AG09319 (cell line): Measurements from ENCODE around the gene EGF.

ENCODE experiments used
- DNase-seq: peaks from one replicate; pipeline ENCODE4 v3.0.0-alpha.2; 2010; ENCODE audit warnings: low read depth; ENCODE audit errors: extremely low read depth
- TF ChIP-seq, protein P1 (sequence below): IDR thresholded peaks from 2 replicates; pipeline ENCODE4 v1.5.1; 2011; ENCODE audit warnings: low read depth, mild to moderate bottlenecking, inconsistent platforms, low read length, moderate library complexity

Gene EGF

DNA sequence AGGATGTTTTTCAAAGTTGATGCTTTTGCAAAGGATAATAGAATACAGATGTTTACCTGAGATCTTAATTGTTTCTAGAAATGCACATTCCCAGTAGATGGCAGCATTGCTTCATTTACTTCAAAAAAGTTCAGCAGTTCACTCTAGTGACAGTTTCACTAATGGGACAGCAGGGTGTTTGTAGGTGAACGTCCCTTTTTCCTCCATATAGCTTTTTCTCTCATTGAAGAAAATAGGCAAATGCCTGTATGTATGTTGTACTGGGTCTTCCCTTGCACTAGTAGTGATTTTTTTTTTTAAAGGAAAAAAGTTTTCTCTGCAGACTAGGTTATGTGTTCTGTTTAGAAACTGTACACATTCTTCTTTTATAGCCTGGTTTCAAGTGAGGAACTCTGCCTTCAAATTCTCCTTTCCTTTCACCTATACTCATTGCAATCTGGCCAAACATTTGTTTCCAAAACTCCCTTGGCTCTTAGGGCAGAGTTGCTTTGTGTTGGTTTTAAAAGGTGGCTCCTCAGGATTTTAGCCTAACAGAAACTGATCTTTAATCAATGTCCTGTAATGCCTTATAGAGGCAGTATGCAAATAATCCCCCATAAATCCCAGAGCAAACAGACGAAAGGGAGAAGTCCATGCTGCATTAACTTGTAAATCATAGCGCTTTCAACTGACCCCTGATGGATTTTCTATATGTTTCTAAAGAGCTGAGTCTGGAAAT is 86.3 kb downstream of the EGF start:
- TF ChIP-seq, protein P1, sequence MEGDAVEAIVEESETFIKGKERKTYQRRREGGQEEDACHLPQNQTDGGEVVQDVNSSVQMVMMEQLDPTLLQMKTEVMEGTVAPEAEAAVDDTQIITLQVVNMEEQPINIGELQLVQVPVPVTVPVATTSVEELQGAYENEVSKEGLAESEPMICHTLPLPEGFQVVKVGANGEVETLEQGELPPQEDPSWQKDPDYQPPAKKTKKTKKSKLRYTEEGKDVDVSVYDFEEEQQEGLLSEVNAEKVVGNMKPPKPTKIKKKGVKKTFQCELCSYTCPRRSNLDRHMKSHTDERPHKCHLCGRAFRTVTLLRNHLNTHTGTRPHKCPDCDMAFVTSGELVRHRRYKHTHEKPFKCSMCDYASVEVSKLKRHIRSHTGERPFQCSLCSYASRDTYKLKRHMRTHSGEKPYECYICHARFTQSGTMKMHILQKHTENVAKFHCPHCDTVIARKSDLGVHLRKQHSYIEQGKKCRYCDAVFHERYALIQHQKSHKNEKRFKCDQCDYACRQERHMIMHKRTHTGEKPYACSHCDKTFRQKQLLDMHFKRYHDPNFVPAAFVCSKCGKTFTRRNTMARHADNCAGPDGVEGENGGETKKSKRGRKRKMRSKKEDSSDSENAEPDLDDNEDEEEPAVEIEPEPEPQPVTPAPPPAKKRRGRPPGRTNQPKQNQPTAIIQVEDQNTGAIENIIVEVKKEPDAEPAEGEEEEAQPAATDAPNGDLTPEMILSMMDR, result peak; percentile 57
- DNase-seq, result no peak

DNA sequence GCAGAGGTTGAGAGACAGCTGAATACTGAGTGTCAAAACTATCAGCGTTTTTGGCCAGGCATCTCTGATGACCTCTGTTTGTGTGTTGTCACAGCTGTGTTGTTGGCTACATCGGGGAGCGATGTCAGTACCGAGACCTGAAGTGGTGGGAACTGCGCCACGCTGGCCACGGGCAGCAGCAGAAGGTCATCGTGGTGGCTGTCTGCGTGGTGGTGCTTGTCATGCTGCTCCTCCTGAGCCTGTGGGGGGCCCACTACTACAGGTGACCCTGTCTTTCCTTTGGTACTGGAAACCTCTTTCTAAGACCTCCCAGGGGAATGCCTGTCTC is 86.9 kb downstream of the EGF start:
- DNase-seq, result no peak
- TF ChIP-seq, protein P1, result no peak

DNA sequence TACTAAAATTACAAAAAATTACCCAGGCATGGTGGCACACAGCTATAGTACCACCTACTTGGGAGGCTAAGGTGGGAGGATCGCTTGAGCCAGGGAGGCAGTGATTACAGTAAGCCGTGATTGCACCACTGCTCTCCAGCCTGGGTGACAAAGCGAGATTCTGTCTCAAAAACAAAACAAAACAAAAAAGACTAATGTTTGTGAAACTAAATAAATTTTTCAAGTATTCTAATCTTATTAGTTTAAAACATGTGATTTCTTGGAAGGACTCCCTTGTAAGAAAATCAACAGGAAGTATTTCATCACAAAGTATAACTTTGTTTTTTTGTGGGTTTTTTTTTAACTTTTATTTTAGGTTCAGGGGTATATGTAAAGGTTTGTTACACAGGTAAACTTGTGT is 89.6 kb downstream of the EGF start:
- TF ChIP-seq, protein P1, result no peak
- no peak for DNase-seq

DNA sequence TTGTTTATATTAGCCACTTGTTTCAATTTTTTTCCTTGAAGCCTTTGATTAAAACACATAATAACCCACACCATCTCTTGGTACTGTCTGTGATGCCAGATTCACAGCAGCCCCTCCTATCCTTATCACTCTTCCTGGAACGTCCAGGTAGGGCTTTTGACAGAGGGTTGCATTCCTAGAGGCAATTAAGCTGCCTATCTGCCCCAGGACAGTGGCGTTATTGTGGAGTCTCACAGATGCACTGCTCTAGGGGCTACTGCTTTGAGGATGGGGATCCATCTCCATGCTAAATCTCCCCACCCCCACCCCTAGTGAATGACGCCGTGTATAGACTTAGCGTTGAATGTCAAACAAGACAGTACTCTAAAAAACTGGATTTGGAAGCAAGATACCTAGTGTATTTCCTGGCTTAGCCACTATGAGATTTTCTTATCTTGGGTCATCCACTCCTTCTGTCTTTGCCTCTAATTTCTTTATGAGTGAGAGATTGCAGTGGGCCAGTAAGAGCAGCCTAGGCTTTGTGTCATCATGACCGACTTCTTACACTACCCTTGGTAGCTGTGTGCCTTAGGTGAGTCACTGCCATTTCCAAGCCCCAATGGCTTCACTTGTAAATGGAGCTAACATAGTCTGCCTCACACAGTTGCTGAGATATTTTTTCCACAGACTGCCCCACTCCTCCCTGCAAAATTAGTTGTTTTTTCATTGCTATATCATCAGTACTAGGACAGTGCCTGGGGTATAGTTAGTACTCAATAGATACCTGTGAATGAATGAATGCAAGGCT is 90.9 kb downstream of the EGF start:
- DNase-seq, result no peak
- TF ChIP-seq, protein P1, result no peak

DNA sequence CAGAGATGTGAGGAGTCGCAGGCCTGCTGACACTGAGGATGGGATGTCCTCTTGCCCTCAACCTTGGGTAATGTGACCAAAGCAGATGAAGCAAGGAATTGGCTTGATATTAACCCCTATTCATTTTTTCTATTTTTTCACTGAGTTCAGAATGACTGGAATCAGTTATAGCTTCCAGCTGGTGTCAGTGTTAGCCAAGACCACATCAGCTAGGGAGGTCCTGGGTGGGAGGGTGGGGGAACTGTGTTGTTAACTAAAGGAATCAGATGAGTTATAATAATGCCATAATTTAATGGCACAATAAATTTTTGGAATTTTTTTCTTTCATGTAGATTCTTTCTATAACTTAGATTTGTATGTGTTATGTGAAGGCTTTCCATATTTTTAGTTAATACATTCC is 91.9 kb downstream of the EGF start:
- TF ChIP-seq, protein P1, result no peak
- no peak for DNase-seq

DNA sequence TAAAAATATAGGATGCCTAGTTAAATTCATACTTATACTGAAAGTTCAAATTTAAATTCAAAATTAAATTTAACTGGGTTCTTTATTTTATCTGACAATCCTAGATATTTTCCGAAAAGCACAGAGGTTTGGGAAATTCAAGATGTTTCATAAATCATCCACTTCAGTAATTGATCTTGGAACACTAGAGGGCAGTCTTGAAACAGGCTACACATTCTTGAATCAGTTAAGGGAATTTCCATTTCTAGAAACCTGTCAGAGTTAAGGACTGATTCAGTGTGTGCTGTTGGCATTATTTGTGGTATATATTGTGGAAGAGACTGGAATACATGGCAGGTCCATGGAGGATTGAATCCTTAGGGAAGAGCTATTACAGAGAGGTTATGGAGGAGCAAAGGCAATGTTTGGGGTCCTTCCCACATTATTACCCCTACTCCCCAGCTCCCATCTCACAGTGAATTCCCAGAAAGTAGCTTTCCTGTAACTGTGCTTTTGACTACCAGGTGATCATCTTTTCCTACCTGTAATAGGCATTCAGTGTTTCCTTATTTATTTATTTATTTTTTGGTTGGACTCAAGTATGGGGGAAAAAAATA is 92.9 kb downstream of the EGF start:
- TF ChIP-seq, protein P1, result peak; percentile 72
- peak; percentile 45 for DNase-seq

DNA sequence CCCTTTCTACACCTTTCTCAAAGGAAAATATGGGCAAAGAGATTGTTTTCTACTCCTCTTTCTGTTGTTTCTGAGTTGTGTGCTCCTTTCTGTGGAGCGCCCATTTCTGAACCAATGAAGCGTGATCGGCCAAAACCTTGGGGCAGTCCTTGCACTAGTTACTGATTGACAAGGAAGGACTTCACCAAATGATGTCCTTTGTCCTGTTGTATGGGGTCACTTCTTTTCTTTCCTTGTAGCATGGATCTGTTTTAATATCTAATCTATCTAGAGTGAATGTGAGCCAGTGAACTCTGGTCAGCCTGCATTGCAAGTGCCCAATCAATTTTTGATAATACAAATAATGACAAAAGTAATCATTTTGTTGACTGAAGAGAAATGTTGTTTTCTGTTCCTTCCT is 94.5 kb downstream of the EGF start:
- DNase-seq, result no peak
- TF ChIP-seq, protein P1, result no peak
